ENCODE results near the gene VDR.
A peak's percentile ranks its signal among the peaks of the same experiment; 100 is the strongest.

Gene VDR

GRCh38 chr12:47894068-47894467 is 10.7 kb downstream of the VDR start:
- no peak for DNase-seq (ENCODE audit: low read depth in 2 of 2)

GRCh38 chr12:47892819-47893218 is 12.0 kb downstream of the VDR start:
- DNase-seq (ENCODE audit: low read depth in 2 of 2), result no peak

- DNase-seq (ENCODE audit: low read depth in 2 of 2), result no peak
Observed at GRCh38 chr12:47891356-47891755, 13.4 kb downstream of the VDR start.

GRCh38 chr12:47889040-47889439 is 15.8 kb downstream of the VDR start:
- no peak for DNase-seq (ENCODE audit: low read depth in 2 of 2)

GRCh38 chr12:47888153-47888819 is 16.5 kb downstream of the VDR start:
- DNase-seq (ENCODE audit: low read depth in 2 of 2), result no peak

GRCh38 chr12:47887529-47887928 is 17.3 kb downstream of the VDR start:
- DNase-seq (ENCODE audit: low read depth in 2 of 2), result no peak

- DNase-seq (ENCODE audit: low read depth in 2 of 2), result no peak
Observed at GRCh38 chr12:47886510-47887240, 18.1 kb downstream of the VDR start.

GRCh38 chr12:47885566-47885965 is 19.2 kb downstream of the VDR start:
- DNase-seq (ENCODE audit: low read depth in 2 of 2), result no peak

- DNase-seq (ENCODE audit: low read depth in 2 of 2), result peak; percentile 63 to 81
Observed at GRCh38 chr12:47885012-47885501, 19.7 kb downstream of the VDR start.

GRCh38 chr12:47884501-47884900 is 20.3 kb downstream of the VDR start:
- no peak for DNase-seq (ENCODE audit: low read depth in 2 of 2)

- no peak for DNase-seq (ENCODE audit: low read depth in 2 of 2)
Observed at GRCh38 chr12:47883663-47884195, 21.1 kb downstream of the VDR start.

GRCh38 chr12:47882781-47883546 is 21.8 kb downstream of the VDR start:
- DNase-seq (ENCODE audit: low read depth in 2 of 2), result no peak

- no peak for DNase-seq (ENCODE audit: low read depth in 2 of 2)
Observed at GRCh38 chr12:47881826-47882427, 22.9 kb downstream of the VDR start.

- DNase-seq (ENCODE audit: low read depth in 2 of 2), result no peak
Observed at GRCh38 chr12:47881051-47881450, 23.7 kb downstream of the VDR start.

- DNase-seq (ENCODE audit: low read depth in 2 of 2), result no peak
Observed at GRCh38 chr12:47878918-47879481, 25.8 kb downstream of the VDR start.

- DNase-seq (ENCODE audit: low read depth in 2 of 2), result no peak
Observed at GRCh38 chr12:47878293-47878917, 26.4 kb downstream of the VDR start.

- DNase-seq (ENCODE audit: low read depth in 2 of 2), result no peak
Observed at GRCh38 chr12:47877081-47877480, 27.7 kb downstream of the VDR start.

- DNase-seq (ENCODE audit: low read depth in 2 of 2), result no peak
Observed at GRCh38 chr12:47876440-47876960, 28.3 kb downstream of the VDR start.

GRCh38 chr12:47875746-47876439 is 28.9 kb downstream of the VDR start:
- DNase-seq (ENCODE audit: low read depth in 2 of 2), result no peak

GRCh38 chr12:47874316-47874715 is 30.5 kb downstream of the VDR start:
- DNase-seq (ENCODE audit: low read depth in 2 of 2), result no peak
